NT2/D1 (cell line): ENCODE data around the gene TGFBR3.

ENCODE experiments used
- YY1 ChIP-seq: IDR thresholded peaks from 2 replicates; pipeline ENCODE4 v1.6.1; 2011; ENCODE audit not compliant: insufficient read length, insufficient read depth
- ZNF274 ChIP-seq: IDR thresholded peaks from 2 replicates; pipeline ENCODE4 v1.6.1; 2011; ENCODE audit warnings: mild to moderate bottlenecking, low read depth, low read length

- no peak for TF ChIP-seq YY1
- TF ChIP-seq ZNF274 = no peak
These were observed 68.6 kb downstream of the TGFBR3 start for GRCh38 chr1:91817211-91817905.
